Activated T-cell treated with anti-CD3 and anti-CD28 coated beads for 48 hours (primary cell): ENCODE data around the gene NDE1.
"Not testable (repeated sequence)": the region's sequence is repeated elsewhere in the genome, so short reads cannot be mapped to it uniquely, and the experiment has no call there.

Experiments
- DNase-seq: peaks from one replicate; pipeline ENCODE4 v3.0.0-alpha.2; 2020; ENCODE audit warnings: low read depth

The NDE1 gene

GRCh38 chr16:15650019-15650697 lies at the start of gene NDE1:
Gene NDE1 (plus strand): TSS chr16:15650245. CDS start chr16:15664779, 14,534 bp downstream.
- DNase-seq: peak; percentile 87

GRCh38 chr16:15601212-15601879 lies 48.7 kb upstream of the NDE1 start:
- DNase-seq: no peak

- DNase-seq: no peak
Observed at GRCh38 chr16:15602285-15603044, 47.6 kb upstream of the NDE1 start.

- no peak for DNase-seq
Observed at GRCh38 chr16:15604460-15605440, 45.3 kb upstream of the NDE1 start.

GRCh38 chr16:15605839-15606517 lies 44.1 kb upstream of the NDE1 start:
- DNase-seq: no peak

- DNase-seq: no peak
Observed at GRCh38 chr16:15606518-15607220, 43.4 kb upstream of the NDE1 start.

GRCh38 chr16:15607221-15607699 lies 42.8 kb upstream of the NDE1 start:
- DNase-seq: not testable (repeated sequence)

- DNase-seq: no peak
Observed at GRCh38 chr16:15607700-15608396, 42.2 kb upstream of the NDE1 start.

- no peak for DNase-seq
Observed at GRCh38 chr16:15608398-15609285, 41.4 kb upstream of the NDE1 start.

- DNase-seq: no peak
Observed at GRCh38 chr16:15609286-15609649, 40.8 kb upstream of the NDE1 start.

GRCh38 chr16:15610369-15610871 lies 39.6 kb upstream of the NDE1 start:
- DNase-seq: no peak

GRCh38 chr16:15611610-15612009 lies 38.4 kb upstream of the NDE1 start:
- DNase-seq: no peak

GRCh38 chr16:15613676-15614075 lies 36.4 kb upstream of the NDE1 start:
- no peak for DNase-seq

GRCh38 chr16:15616012-15616411 lies 34.0 kb upstream of the NDE1 start:
- DNase-seq: no peak

- DNase-seq: no peak
Observed at GRCh38 chr16:15616475-15617165, 33.4 kb upstream of the NDE1 start.

GRCh38 chr16:15617901-15618300 lies 32.1 kb upstream of the NDE1 start:
- no peak for DNase-seq

GRCh38 chr16:15618392-15618791 lies 31.7 kb upstream of the NDE1 start:
- no peak for DNase-seq

- DNase-seq: no peak
Observed at GRCh38 chr16:15620611-15621195, 29.3 kb upstream of the NDE1 start.
